Transverse colon (tissue), 4 donors: ENCODE results near the gene CLIC2.
"Not testable (repeated sequence)": the region's sequence is repeated elsewhere in the genome, so short reads cannot be mapped to it uniquely, and the experiment has no call there.

Experiments used
- EP300 ChIP-seq: sonication (generic); formaldehyde crosslinking; IDR thresholded peaks from one replicate; pipeline ENCODE4 v1.6.1; 2017; ENCODE audit warnings: antibody characterized with exemption, low read depth
- POLR2A ChIP-seq: fragments of 450-650 bp; IDR thresholded peaks from one replicate; pipeline ENCODE4 v1.6.1; 2016; ENCODE audit warnings: antibody characterized with exemption, mild to moderate bottlenecking, moderate library complexity
- POLR2AphosphoS5 ChIP-seq, 3 donors: sonication (generic); formaldehyde crosslinking; IDR thresholded peaks; one replicate each; pipeline ENCODE4 v1.6.1; 2016; ENCODE audit warnings: antibody characterized with exemption in 3 of 3
- TF ChIP-seq, protein P1 (sequence below), 5 experiments: fragments of 200-600 bp in 3 of 5; fragments of 450-650 bp in 2 of 5; sonication (generic) in 3 of 5; IDR thresholded peaks; 1 replicate in 2 of 5; 2 replicates in 3 of 5; pipeline ENCODE4 v1.5.1; 2016 to 2017; ENCODE audit warnings: antibody characterized with exemption in 5 of 5, inconsistent platforms in 3 of 5, mild to moderate bottlenecking in 2 of 5, moderate library complexity in 1 of 5

DNA sequence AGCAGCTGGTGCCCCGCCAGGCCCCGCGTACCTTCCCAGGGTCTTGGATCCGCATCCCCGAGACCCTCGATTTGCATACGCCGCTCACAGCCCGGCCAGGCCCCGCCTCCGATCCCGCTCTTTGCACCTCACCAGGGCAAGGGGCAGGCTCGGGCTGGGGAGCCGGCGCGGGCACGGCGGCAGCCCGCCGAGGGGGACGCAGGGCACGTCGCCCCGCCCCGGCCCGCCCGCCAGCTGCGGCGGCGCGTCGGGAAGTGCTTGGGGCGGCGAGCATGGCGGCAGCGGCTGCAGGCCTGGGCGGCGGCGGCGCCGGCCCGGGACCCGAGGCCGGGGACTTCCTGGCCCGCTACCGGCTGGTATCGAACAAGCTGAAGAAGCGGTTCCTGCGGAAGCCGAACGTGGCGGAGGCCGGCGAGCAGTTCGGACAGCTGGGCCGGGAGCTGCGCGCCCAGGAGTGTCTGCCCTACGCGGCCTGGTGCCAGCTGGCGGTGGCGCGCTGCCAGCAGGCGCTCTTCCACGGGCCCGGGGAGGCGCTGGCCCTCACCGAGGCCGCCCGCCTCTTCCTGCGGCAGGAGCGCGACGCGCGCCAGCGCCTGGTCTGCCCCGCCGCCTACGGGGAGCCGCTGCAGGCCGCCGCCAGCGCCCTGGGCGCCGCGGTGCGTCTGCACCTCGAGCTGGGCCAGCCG lies 47.6 kb upstream of the CLIC2 start, which contains the start of gene F8A2:
- TF ChIP-seq, protein P1, sequence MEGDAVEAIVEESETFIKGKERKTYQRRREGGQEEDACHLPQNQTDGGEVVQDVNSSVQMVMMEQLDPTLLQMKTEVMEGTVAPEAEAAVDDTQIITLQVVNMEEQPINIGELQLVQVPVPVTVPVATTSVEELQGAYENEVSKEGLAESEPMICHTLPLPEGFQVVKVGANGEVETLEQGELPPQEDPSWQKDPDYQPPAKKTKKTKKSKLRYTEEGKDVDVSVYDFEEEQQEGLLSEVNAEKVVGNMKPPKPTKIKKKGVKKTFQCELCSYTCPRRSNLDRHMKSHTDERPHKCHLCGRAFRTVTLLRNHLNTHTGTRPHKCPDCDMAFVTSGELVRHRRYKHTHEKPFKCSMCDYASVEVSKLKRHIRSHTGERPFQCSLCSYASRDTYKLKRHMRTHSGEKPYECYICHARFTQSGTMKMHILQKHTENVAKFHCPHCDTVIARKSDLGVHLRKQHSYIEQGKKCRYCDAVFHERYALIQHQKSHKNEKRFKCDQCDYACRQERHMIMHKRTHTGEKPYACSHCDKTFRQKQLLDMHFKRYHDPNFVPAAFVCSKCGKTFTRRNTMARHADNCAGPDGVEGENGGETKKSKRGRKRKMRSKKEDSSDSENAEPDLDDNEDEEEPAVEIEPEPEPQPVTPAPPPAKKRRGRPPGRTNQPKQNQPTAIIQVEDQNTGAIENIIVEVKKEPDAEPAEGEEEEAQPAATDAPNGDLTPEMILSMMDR (IDR thresholded peaks at IDR 0.05) = not testable (repeated sequence)
- TF ChIP-seq POLR2AphosphoS5 (IDR thresholded peaks at IDR 0.05); EP300; POLR2A: not testable (repeated sequence)
